ENCODE measurements around the gene CA9. TPM values are rescaled to one million over a fixed set of nuclear protein-coding genes. Genes with fewer than 3 reads are reported as not detected.

The CA9 gene
- total and polyA plus RNA-seq, 2 experiments from 2014 or later, result 1.1 TPM; not detected in 1

GRCh38 chr9:35680331-35681105, 6.8 kb downstream of the CA9 start:
- Mint-ChIP-seq H3K27ac (peak overlapping the region; percentile 88; the same call in 1 of the 2 replicates), H3K4me1 (peaks cover 26% of the 10 kb centered on the region), H3K36me3 (ENCODE audit: low read depth) (peaks cover 38% of the 10 kb centered on the region), H3K9me3 (no peaks in the 10 kb centered on the region), H3K27me3 (ENCODE audit: insufficient read depth, low read depth, poor library complexity) (peaks cover 20% of the 10 kb centered on the region), H3K4me3 (no peak overlapping the region; the same call in 2 of the 3 replicates)
- peaks cover 24% of the 10 kb centered on the region for H3F3A ChIP-seq (replicated peaks; ENCODE audit: low read depth)
- H3K27me3 ChIP-seq (ENCODE audit: insufficient read depth), result peaks cover 11% of the 10 kb centered on the region
- H3K36me3 ChIP-seq (ENCODE audit: insufficient read depth), result peaks cover 20% of the 10 kb centered on the region
- peak; percentile 70 for ATAC-seq
- H3K4me1 ChIP-seq (ENCODE audit: insufficient read depth), result peaks cover 15% of the 10 kb centered on the region
- H2AFZ ChIP-seq, result no peak overlapping the region
- no peak overlapping the region for H3K4me3 ChIP-seq
- peaks cover 3% of the 10 kb centered on the region; the same call in 1 of the 2 replicates for H4K20me1 ChIP-seq (replicated peaks; ENCODE audit: insufficient read depth)
- H3K79me2 ChIP-seq (replicated peaks; ENCODE audit: insufficient read depth), result no peaks in the 10 kb centered on the region
- TF ChIP-seq JUNB (IDR thresholded peaks at IDR 0.05; ENCODE audit: unreplicated experiment) (no peak), ZNF114 (CRISPR knock-in tag; IDR thresholded peaks at IDR 0.05) (no peak), EZH2phosphoT487 (IDR thresholded peaks at IDR 0.05; ENCODE audit: unreplicated experiment) (no peak), EZH2 (IDR thresholded peaks at IDR 0.05; ENCODE audit: low read depth, unreplicated experiment) (no peak), STAT1 (IDR thresholded peaks at IDR 0.05; ENCODE audit: unreplicated experiment) (no peak), ETS1 (IDR thresholded peaks at IDR 0.05) (no peak), CREB1 (CRISPR knock-in tag; IDR thresholded peaks at IDR 0.05; ENCODE audit: low read depth) (no peak), CTCF (conservative IDR thresholded peaks at IDR 0.05; ENCODE audit: low read depth in 2 of 2) (no peak), ZNF331 (CRISPR knock-in tag; IDR thresholded peaks at IDR 0.05; ENCODE audit: low read depth) (no peak), NANOG (IDR thresholded peaks at IDR 0.05; ENCODE audit: borderline replicate concordance) (no peak), POLR2AphosphoS5 (IDR thresholded peaks at IDR 0.05; ENCODE audit: low read depth) (no peak)
- H3K9me2 ChIP-seq (ENCODE audit: insufficient read depth), result no peaks in the 10 kb centered on the region
- H3K27ac ChIP-seq (ENCODE audit: low read depth), result no peak overlapping the region
- DNase-seq (ENCODE audit: low spot score), result peak; percentile 89
- H3K4me2 ChIP-seq, result 0 out of 2 replicates have a peak overlapping the region, but pooled peaks have one; percentile 57

- no peak for TF ChIP-seq NANOG (IDR thresholded peaks at IDR 0.05; ENCODE audit: borderline replicate concordance)
- no peak for TF ChIP-seq JUNB (IDR thresholded peaks at IDR 0.05; ENCODE audit: unreplicated experiment)
- no peak for TF ChIP-seq STAT1 (IDR thresholded peaks at IDR 0.05; ENCODE audit: unreplicated experiment)
- TF ChIP-seq EZH2phosphoT487 (IDR thresholded peaks at IDR 0.05; ENCODE audit: unreplicated experiment), result no peak
- Histone ChIP-seq H3K79me2 (replicated peaks; ENCODE audit: insufficient read depth) (no peaks in the 10 kb centered on the region), H3K4me3 (no peak overlapping the region), H3K36me3 (ENCODE audit: insufficient read depth) (peaks cover 26% of the 10 kb centered on the region), H3K4me1 (ENCODE audit: insufficient read depth) (peaks cover 13% of the 10 kb centered on the region), H2AFZ (no peak overlapping the region), H3K27me3 (ENCODE audit: insufficient read depth) (peaks cover 7% of the 10 kb centered on the region), H4K20me1 (replicated peaks; ENCODE audit: insufficient read depth) (peaks cover 3% of the 10 kb centered on the region; the same call in 1 of the 2 replicates), H3K9me2 (ENCODE audit: insufficient read depth) (no peaks in the 10 kb centered on the region), H3K4me2 (no peak overlapping the region), H3K27ac (ENCODE audit: low read depth) (peak overlapping the region; percentile 80; the same call in 1 of the 2 replicates), H3F3A (replicated peaks; ENCODE audit: low read depth) (peaks cover 25% of the 10 kb centered on the region)
- peaks cover 22% of the 10 kb centered on the region for H3K4me1 Mint-ChIP-seq
- DNase-seq (ENCODE audit: low spot score), result no peak
- peaks cover 46% of the 10 kb centered on the region for H3K36me3 Mint-ChIP-seq (ENCODE audit: low read depth)
- H3K4me3 Mint-ChIP-seq, result peak overlapping the region; percentile 2; the same call in 1 of the 3 replicates
- peaks cover 15% of the 10 kb centered on the region for H3K27me3 Mint-ChIP-seq (ENCODE audit: insufficient read depth, low read depth, poor library complexity)
- ATAC-seq, result peak; percentile 4; the same call in 2 of the 3 replicates
- H3K9me3 Mint-ChIP-seq, result no peaks in the 10 kb centered on the region
- H3K27ac Mint-ChIP-seq, result no peak overlapping the region
These were observed 7.7 kb downstream of the CA9 start for GRCh38 chr9:35681341-35682002.
